Astrocyte (in vitro differentiated cells and primary cell): Measurements from ENCODE around the gene FAM151B. TPM values are rescaled to one million over a fixed set of nuclear protein-coding genes. Genes with fewer than 3 reads are reported as not detected.

ENCODE experiments used
- DNase-seq: peaks from one replicate; pipeline ENCODE4 v3.0.0-alpha.2; 2010; ENCODE audit warnings: low read depth
- FAIRE-seq: peaks from 2 replicates; lab custom pipeline; 2011; peaks lifted over from hg19 to GRCh38; lab: Jason Lieb, UNC
- H2AFZ ChIP-seq: 2 replicates; pipeline ENCODE4 v1.6.0; 2012; ENCODE audit warnings: low read depth, low read length, inconsistent platforms
- H3K27ac ChIP-seq: 2 replicates; pipeline ENCODE4 v1.5.1; 2011; ENCODE audit warnings: low read depth, low read length, inconsistent platforms
- H3K27me3 ChIP-seq: 2 replicates; pipeline ENCODE4 v1.6.0; 2011; ENCODE audit warnings: low read length, inconsistent platforms; ENCODE audit not compliant: insufficient read depth
- H3K36me3 ChIP-seq: 2 replicates; pipeline ENCODE4 v1.5.1; 2011; ENCODE audit warnings: low read length, inconsistent platforms; ENCODE audit not compliant: insufficient read depth
- H3K4me1 ChIP-seq: 2 replicates; pipeline ENCODE4 v1.5.1; 2011; ENCODE audit warnings: low read length, inconsistent platforms; ENCODE audit not compliant: insufficient read depth
- H3K4me2 ChIP-seq: 2 replicates; pipeline ENCODE4 v1.6.0; 2012; ENCODE audit warnings: low read length, inconsistent platforms
- H3K4me3 ChIP-seq: 2 replicates; pipeline ENCODE4 v1.5.1; 2011; ENCODE audit warnings: low read depth, mild to moderate bottlenecking, low read length, inconsistent platforms; ENCODE audit not compliant: insufficient read depth
- H3K79me2 ChIP-seq: 2 replicates; pipeline ENCODE4 v1.6.0; 2012; ENCODE audit warnings: mild to moderate bottlenecking, low read length, inconsistent platforms; ENCODE audit not compliant: insufficient read depth
- H3K9ac ChIP-seq: 2 replicates; pipeline ENCODE4 v1.6.0; 2012; ENCODE audit warnings: mild to moderate bottlenecking, low read length, inconsistent platforms
- H3K9me3 ChIP-seq: 2 replicates; pipeline ENCODE4 v1.5.1; 2012; ENCODE audit warnings: low read depth, mild to moderate bottlenecking, low read length, inconsistent platforms; ENCODE audit not compliant: insufficient read depth
- H4K20me1 ChIP-seq: 2 replicates; pipeline ENCODE4 v1.6.0; 2012; ENCODE audit warnings: low read length, inconsistent platforms; ENCODE audit not compliant: insufficient read depth
- H3K27ac Mint-ChIP-seq: one replicate; pipeline ENCODE4 v1.8.0; 2021; ENCODE audit warnings: mild to moderate bottlenecking, mixed read lengths; ENCODE audit not compliant: unreplicated experiment
- H3K27me3 Mint-ChIP-seq: one replicate; pipeline ENCODE4 v1.8.0; 2021; ENCODE audit warnings: low read depth, mixed read lengths; ENCODE audit not compliant: unreplicated experiment
- H3K36me3 Mint-ChIP-seq: one replicate; pipeline ENCODE4 v1.8.0; 2021; ENCODE audit warnings: low read depth, mixed read lengths; ENCODE audit not compliant: unreplicated experiment
- H3K4me1 Mint-ChIP-seq: one replicate; pipeline ENCODE4 v1.8.0; 2021; ENCODE audit warnings: low read depth, mixed read lengths; ENCODE audit not compliant: unreplicated experiment
- H3K4me3 Mint-ChIP-seq: one replicate; pipeline ENCODE4 v1.8.0; 2021; ENCODE audit warnings: mild to moderate bottlenecking, moderate library complexity, mixed read lengths; ENCODE audit not compliant: unreplicated experiment
- H3K9me3 Mint-ChIP-seq: one replicate; pipeline ENCODE4 v1.8.0; 2021; ENCODE audit warnings: mild to moderate bottlenecking, mixed read lengths; ENCODE audit not compliant: unreplicated experiment
- CTCF ChIP-seq: IDR thresholded peaks from 2 replicates; pipeline ENCODE4 v1.5.1; 2011; ENCODE audit warnings: low read depth, mild to moderate bottlenecking, inconsistent platforms, low read length, moderate library complexity; ENCODE audit not compliant: insufficient read depth
- EZH2 ChIP-seq: IDR thresholded peaks from 2 replicates; pipeline ENCODE4 v1.6.1; 2012; ENCODE audit warnings: mild to moderate bottlenecking, low read length, inconsistent platforms; ENCODE audit not compliant: insufficient read depth
- total RNA-seq: library from RNA; stranded (reverse); gene quantifications from 2 replicates; pipeline ENCODE4 v1.2.1, GENCODE V29; 2021

FAM151B gene
- total RNA-seq, 1 donor from 2014 or later: 2.9 TPM

- H3K27me3 ChIP-seq: no peaks in the 10 kb centered on the region
- no peak overlapping the region for H3K27ac ChIP-seq
- Mint-ChIP-seq H3K36me3 (peaks cover 15% of the 10 kb centered on the region), H3K27me3 (no peaks in the 10 kb centered on the region), H3K4me3 (no peak overlapping the region), H3K4me1 (no peaks in the 10 kb centered on the region), H3K9me3 (peaks cover 5% of the 10 kb centered on the region), H3K27ac (peak overlapping the region; percentile 12)
- no peaks in the 10 kb centered on the region for H3K36me3 ChIP-seq
- no peak overlapping the region for H2AFZ ChIP-seq
- H3K4me2 ChIP-seq: no peak overlapping the region
- TF ChIP-seq EZH2 (no peak), CTCF (peak; percentile 88)
- H3K9me3 ChIP-seq: no peaks in the 10 kb centered on the region
- H3K79me2 ChIP-seq: no peaks in the 10 kb centered on the region
- peak; percentile 92 for FAIRE-seq
- H3K4me1 ChIP-seq: no peaks in the 10 kb centered on the region
- H4K20me1 ChIP-seq: no peaks in the 10 kb centered on the region
- DNase-seq: peak; percentile 34
- no peak overlapping the region for H3K4me3 ChIP-seq
- H3K9ac ChIP-seq: no peak overlapping the region
Observed at GRCh38 chr5:80481019-80481893, 6.6 kb upstream of the FAM151B start.

DNA sequence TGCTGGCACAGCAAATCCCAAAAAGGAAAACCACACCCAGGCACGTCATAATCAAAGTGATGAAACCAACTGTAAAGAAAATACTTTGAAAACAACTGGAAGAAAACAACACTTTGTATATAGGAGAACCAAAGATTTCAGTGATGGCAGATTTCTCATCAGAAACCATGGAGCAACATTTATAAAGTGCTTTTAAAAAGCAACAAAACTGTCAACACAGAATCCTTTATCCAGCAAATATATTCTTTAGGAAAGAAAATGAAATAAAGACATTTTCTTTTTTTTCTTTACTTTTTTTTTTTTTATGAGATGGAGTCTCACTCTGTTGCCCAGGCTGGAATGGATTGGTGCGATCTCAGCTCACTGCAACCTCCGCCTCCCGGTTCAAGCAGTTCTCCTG, 5.3 kb upstream of the FAM151B start:
- no peak overlapping the region for H3K9ac ChIP-seq
- DNase-seq (no peak), FAIRE-seq (no peak)
- peaks cover 7% of the 10 kb centered on the region for H3K4me1 Mint-ChIP-seq
- no peaks in the 10 kb centered on the region for H3K27me3 Mint-ChIP-seq
- H4K20me1 ChIP-seq: no peaks in the 10 kb centered on the region
- no peak overlapping the region for H3K4me3 Mint-ChIP-seq
- peaks cover 5% of the 10 kb centered on the region for H3K9me3 Mint-ChIP-seq
- no peak overlapping the region for H3K27ac Mint-ChIP-seq
- H3K4me2 ChIP-seq: no peak overlapping the region
- no peak overlapping the region for H3K27ac ChIP-seq
- no peak overlapping the region for H3K4me3 ChIP-seq
- no peaks in the 10 kb centered on the region for H3K36me3 ChIP-seq
- no peaks in the 10 kb centered on the region for H3K9me3 ChIP-seq
- H3K27me3 ChIP-seq: no peaks in the 10 kb centered on the region
- no peak overlapping the region for H2AFZ ChIP-seq
- no peaks in the 10 kb centered on the region for H3K4me1 ChIP-seq
- no peaks in the 10 kb centered on the region for H3K79me2 ChIP-seq
- no peak for TF ChIP-seq EZH2
- TF ChIP-seq CTCF: no peak
- peaks cover 15% of the 10 kb centered on the region for H3K36me3 Mint-ChIP-seq

DNA sequence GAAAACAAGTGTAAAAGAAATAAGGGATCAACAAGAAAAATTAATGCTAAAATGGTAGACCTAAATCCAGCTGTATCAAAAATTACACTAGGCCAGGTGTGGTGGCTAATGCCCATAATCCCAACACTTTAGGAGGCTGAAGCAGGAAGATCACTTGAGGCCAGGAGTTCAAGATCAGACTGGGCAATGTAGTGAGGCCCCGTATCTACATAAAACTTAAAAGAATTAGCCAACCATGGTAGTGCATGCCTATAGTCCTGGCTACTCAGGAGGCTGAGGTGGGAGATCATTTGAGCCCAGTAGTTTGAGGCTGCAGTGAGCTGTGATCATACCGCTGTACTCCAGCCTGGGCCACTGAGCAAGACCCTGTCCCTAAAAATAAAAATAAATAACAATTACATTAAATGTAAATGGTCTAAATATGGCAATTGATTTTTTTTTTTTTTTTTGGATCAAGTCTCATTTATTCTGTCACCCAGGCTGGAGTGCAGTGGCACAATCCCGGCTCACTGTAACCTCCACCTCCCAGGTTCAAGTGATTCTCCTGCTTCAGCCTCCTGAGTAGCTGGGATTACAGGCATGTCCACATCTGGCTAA, 4.2 kb upstream of the FAM151B start:
- Histone ChIP-seq H3K27me3 (no peaks in the 10 kb centered on the region), H3K27ac (no peak overlapping the region), H3K36me3 (no peaks in the 10 kb centered on the region), H3K4me3 (no peak overlapping the region), H4K20me1 (no peaks in the 10 kb centered on the region), H3K79me2 (no peaks in the 10 kb centered on the region), H3K4me1 (no peaks in the 10 kb centered on the region), H3K9ac (no peak overlapping the region), H3K4me2 (no peak overlapping the region), H3K9me3 (no peaks in the 10 kb centered on the region), H2AFZ (no peak overlapping the region)
- no peak overlapping the region for H3K27ac Mint-ChIP-seq
- no peak overlapping the region for H3K4me3 Mint-ChIP-seq
- FAIRE-seq (no peak), DNase-seq (no peak)
- no peak for TF ChIP-seq CTCF
- TF ChIP-seq EZH2: no peak
- H3K27me3 Mint-ChIP-seq: no peaks in the 10 kb centered on the region
- H3K36me3 Mint-ChIP-seq: peaks cover 15% of the 10 kb centered on the region
- H3K9me3 Mint-ChIP-seq: peaks cover 5% of the 10 kb centered on the region
- H3K4me1 Mint-ChIP-seq: peaks cover 7% of the 10 kb centered on the region
